ENCODE data around the gene NRCAM. TPM values are rescaled to one million over a fixed set of nuclear protein-coding genes. Genes with fewer than 3 reads are reported as not detected.

NRCAM gene
- total RNA-seq, 4 donors from 2014 or later = 10.1 to 19.5 (median 13.0) TPM

DNA sequence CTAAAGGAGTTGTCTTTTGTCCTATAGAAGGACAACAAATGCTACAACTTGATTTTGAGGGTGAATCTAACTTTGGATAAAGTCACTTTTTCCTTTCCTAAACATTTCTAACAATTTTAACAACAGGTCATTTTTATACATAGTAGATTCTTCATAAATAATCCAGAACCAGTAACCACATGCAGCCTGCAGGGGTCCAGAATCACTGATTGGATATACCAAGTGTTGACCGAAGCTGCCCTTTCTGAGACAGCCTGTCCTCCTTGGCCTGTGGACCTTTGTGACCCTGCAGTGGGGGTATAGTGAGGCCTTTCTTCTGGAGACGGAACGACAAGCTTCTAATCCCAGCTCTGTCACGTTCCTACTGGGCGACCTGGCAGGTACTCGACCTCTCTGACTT, 291.3 kb downstream of the NRCAM start:
- no peaks in the 10 kb centered on the region for H3K9me3 ChIP-seq
- WGBS, 2 donors = 68 to 77% methylated on average over 4 to 6 of the region's 6 CpGs
- no peak overlapping the region for H3K27ac ChIP-seq
- no peak overlapping the region for H3K4me3 ChIP-seq (replicated peaks in 1 of 3)
- DNase-seq = no peak
- H3K36me3 ChIP-seq = no peaks in the 10 kb centered on the region
- TF ChIP-seq POLR2A (IDR thresholded peaks at IDR 0.05) = no peak
- TF ChIP-seq, protein P1, sequence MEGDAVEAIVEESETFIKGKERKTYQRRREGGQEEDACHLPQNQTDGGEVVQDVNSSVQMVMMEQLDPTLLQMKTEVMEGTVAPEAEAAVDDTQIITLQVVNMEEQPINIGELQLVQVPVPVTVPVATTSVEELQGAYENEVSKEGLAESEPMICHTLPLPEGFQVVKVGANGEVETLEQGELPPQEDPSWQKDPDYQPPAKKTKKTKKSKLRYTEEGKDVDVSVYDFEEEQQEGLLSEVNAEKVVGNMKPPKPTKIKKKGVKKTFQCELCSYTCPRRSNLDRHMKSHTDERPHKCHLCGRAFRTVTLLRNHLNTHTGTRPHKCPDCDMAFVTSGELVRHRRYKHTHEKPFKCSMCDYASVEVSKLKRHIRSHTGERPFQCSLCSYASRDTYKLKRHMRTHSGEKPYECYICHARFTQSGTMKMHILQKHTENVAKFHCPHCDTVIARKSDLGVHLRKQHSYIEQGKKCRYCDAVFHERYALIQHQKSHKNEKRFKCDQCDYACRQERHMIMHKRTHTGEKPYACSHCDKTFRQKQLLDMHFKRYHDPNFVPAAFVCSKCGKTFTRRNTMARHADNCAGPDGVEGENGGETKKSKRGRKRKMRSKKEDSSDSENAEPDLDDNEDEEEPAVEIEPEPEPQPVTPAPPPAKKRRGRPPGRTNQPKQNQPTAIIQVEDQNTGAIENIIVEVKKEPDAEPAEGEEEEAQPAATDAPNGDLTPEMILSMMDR (IDR thresholded peaks at IDR 0.05) = no peak
- H3K27me3 ChIP-seq = no peaks in the 10 kb centered on the region
- no peaks in the 10 kb centered on the region for H3K4me1 ChIP-seq
- intact Hi-C loops (cut with DNase I) = no loop called here

DNA sequence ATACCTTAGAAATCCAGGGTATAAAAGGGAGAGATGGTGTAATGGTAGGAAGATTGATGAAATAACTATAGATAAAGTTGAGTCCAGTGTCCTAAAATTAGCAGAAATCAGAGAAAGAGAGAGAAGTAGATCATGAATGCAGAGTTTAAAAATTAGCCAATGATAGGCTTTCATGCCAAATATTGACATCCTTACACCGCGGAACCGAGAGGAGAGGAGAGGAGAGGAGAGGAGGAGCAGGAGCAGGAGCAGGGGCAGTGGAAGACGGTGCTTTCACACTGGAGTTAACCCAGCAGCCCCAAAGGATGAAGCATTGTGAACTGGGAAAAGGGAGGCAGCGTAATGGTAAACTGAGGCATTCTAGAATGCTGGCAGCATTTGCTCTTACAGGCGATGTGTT, 291.9 kb downstream of the NRCAM start:
- DNase-seq = no peak
- Histone ChIP-seq H3K36me3 (no peaks in the 10 kb centered on the region), H3K27me3 (no peaks in the 10 kb centered on the region), H3K4me1 (no peaks in the 10 kb centered on the region), H3K4me3 (replicated peaks in 1 of 3) (no peak overlapping the region), H3K9me3 (no peaks in the 10 kb centered on the region), H3K27ac (no peak overlapping the region)
- intact Hi-C loops (cut with DNase I) = no loop called here
- TF ChIP-seq, protein P1 (IDR thresholded peaks at IDR 0.05) = no peak
- TF ChIP-seq POLR2A (IDR thresholded peaks at IDR 0.05) = no peak
- WGBS, 2 donors = 71 to 80% methylated on average over 6 of the region's 6 CpGs

DNA sequence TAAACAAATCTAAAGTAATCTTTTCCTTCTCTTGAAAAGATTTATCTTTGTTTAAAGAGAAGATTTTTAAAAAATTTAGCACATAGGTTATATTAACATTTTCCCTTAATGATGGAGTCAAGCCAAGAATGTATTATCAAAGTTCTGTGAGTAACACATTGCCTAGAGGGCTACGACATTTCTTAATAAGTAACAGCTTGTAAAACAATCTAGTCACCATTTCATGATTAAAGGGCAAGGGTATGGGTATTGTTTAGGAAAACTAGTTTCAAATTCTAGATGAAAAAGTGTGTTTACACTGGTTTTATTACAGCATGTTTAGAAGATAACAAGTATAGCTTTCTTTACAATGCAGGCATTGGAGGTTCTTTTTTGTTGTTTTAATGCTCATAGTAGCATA, 297.5 kb downstream of the NRCAM start:
- no peak overlapping the region for H3K27ac ChIP-seq
- no peak for DNase-seq
- no peaks in the 10 kb centered on the region for H3K27me3 ChIP-seq
- no peaks in the 10 kb centered on the region for H3K36me3 ChIP-seq
- H3K4me3 ChIP-seq (replicated peaks in 1 of 3) = no peak overlapping the region
- intact Hi-C loops (cut with DNase I) = no loop called here
- WGBS, 2 donors = 77 to 80% methylated on average over 1 of the region's 1 CpG
- TF ChIP-seq POLR2A (IDR thresholded peaks at IDR 0.05) = no peak
- TF ChIP-seq, protein P1 (IDR thresholded peaks at IDR 0.05) = no peak
- no peaks in the 10 kb centered on the region for H3K4me1 ChIP-seq
- H3K9me3 ChIP-seq = no peaks in the 10 kb centered on the region

DNA sequence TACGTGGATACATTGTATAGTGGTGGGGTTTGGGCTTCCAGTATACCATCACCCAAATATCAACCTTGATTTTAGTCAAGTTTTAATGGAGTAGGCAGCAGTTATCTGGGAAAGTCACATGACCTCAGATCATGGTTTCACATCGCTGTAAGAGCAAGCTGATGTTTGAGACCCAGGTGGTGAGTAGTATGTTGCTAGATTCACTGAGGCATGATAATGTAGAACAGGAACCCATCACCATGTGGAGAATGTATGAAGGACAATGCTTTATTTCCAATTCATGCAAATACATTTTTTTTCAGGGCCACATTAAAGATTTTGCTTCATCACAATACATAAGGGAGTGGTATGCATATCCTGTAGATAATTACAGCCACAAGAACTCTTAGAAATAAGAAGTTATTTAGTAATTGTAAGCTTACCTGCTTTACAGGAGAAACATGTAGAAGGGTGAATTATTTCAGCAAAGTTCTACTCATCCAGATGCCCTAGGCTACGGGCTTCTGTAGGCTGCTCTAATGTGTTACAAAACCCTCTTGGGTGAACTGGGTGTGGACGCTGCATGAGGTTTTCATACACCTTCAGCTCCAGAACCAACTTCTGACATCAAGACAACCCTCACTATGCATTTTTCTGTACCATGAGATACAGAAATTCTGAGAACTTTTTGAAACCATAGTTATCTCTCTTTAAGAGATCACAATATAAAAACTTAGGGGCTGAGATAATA, 298.5 kb downstream of the NRCAM start:
- Histone ChIP-seq H3K4me3 (replicated peaks in 1 of 3) (no peak overlapping the region), H3K9me3 (no peaks in the 10 kb centered on the region), H3K36me3 (no peaks in the 10 kb centered on the region), H3K27me3 (no peaks in the 10 kb centered on the region), H3K4me1 (no peaks in the 10 kb centered on the region), H3K27ac (no peak overlapping the region)
- 93 to 95% methylated on average over 4 of the region's 4 CpGs for WGBS, 2 donors
- no peak for TF ChIP-seq POLR2A (IDR thresholded peaks at IDR 0.05)
- TF ChIP-seq, protein P1 (IDR thresholded peaks at IDR 0.05) = no peak
- no peak for DNase-seq
- intact Hi-C loops (cut with DNase I) = no loop called here

DNA sequence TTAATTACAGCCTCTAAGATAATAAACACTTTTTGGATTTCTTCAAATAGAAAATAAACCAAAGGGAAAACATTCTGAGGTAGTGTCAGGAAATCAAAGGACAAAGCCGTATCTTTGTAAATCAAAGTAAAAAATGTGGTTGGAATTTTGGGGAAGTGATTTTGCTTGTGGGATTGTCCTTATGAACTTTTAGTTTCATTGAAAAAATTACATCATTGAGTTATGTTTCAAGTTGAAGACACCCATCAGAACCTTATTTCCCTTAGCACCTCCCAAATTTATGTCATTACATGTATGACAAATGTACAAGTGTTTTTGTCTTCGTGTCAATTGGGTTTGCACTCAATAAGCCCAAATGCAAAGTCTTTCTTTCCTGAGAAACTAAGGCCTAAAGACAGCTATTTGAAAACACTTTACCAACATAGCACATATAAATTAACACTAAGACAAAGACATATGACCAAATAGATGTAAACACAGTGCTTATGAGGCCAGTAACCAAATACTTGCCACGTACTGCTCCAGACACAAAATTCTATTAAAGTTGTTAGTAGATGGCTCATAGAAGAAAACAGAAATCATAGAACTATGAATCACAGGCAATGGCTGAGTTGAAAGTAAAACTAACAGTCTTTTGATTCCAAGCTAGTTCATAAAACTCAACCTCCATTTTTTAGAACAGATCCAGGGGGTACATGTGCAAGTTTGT, 299.2 kb downstream of the NRCAM start:
- intact Hi-C loops (cut with DNase I) = no loop called here
- 88 to 91% methylated on average over 3 of the region's 3 CpGs for WGBS, 2 donors
- Histone ChIP-seq H3K9me3 (no peaks in the 10 kb centered on the region), H3K27ac (no peak overlapping the region), H3K36me3 (no peaks in the 10 kb centered on the region), H3K4me1 (no peaks in the 10 kb centered on the region), H3K4me3 (replicated peaks in 1 of 3) (no peak overlapping the region), H3K27me3 (no peaks in the 10 kb centered on the region)
- no peak for DNase-seq
- TF ChIP-seq, protein P1 (IDR thresholded peaks at IDR 0.05) = no peak
- TF ChIP-seq POLR2A (IDR thresholded peaks at IDR 0.05) = no peak
